Keratinocyte (primary cell): ENCODE measurements around the gene ABLIM1. TPM values are rescaled to one million over a fixed set of nuclear protein-coding genes. Genes with fewer than 3 reads are reported as not detected.
A peak's percentile ranks its signal among the peaks of the same experiment; 100 is the strongest.

Source experiments
- DNase-seq: peaks from one replicate; pipeline ENCODE4 v3.0.0-alpha.2; 2011; ENCODE audit warnings: low read depth, missing footprints, low spot score
- FAIRE-seq: peaks from 2 replicates; lab custom pipeline; 2011; peaks lifted over from hg19 to GRCh38; lab: Jason Lieb, UNC
- H2AFZ ChIP-seq: 2 replicates; pipeline ENCODE4 v1.6.0; 2012; ENCODE audit warnings: low read length, control low read depth, inconsistent platforms; ENCODE audit not compliant: control insufficient read depth
- H3K27ac ChIP-seq: 2 replicates; pipeline ENCODE4 v1.5.1; 2011; ENCODE audit warnings: low read length; ENCODE audit not compliant: control insufficient read depth, insufficient read depth
- H3K27me3 ChIP-seq: 3 replicates; pipeline ENCODE4 v1.6.0; 2011; ENCODE audit warnings: low read length; ENCODE audit not compliant: control insufficient read depth, insufficient read depth; ENCODE audit errors: extremely low read depth
- H3K36me3 ChIP-seq, 2 experiments: 2 replicates in 1 of 2; 3 replicates in 1 of 2; pipeline ENCODE4 v1.5.1; 2011; ENCODE audit warnings: low read length in 2 of 2, mild to moderate bottlenecking in 1 of 2; ENCODE audit not compliant: control insufficient read depth in 2 of 2, insufficient read depth in 2 of 2; ENCODE audit errors: extremely low read depth in 1 of 2
- H3K4me1 ChIP-seq: 3 replicates; pipeline ENCODE4 v1.5.1; 2011; ENCODE audit warnings: low read length; ENCODE audit not compliant: control insufficient read depth, insufficient read depth; ENCODE audit errors: extremely low read depth
- H3K4me2 ChIP-seq: 3 replicates; pipeline ENCODE4 v1.6.0; 2011; ENCODE audit warnings: low read depth, low read length; ENCODE audit not compliant: control insufficient read depth, insufficient read depth; ENCODE audit errors: extremely low read depth
- H3K4me3 ChIP-seq, 3 experiments: fragments of 200-600 bp in 1 of 3; sonication (generic) in 1 of 3; 2 replicates in 2 of 3; 3 replicates in 1 of 3; pipeline ENCODE4 v1.5.1; 2011 to 2016; ENCODE audit warnings: low read length in 3 of 3, mild to moderate bottlenecking in 3 of 3, control low read depth in 2 of 3, inconsistent platforms in 1 of 3, low read depth in 1 of 3, mixed read lengths in 1 of 3, mixed run types in 1 of 3, moderate library complexity in 1 of 3; ENCODE audit not compliant: control insufficient read depth in 2 of 3, insufficient read depth in 2 of 3; ENCODE audit errors: extremely low read depth in 1 of 3
- H3K79me2 ChIP-seq: 2 replicates; pipeline ENCODE4 v1.6.0; 2012; ENCODE audit warnings: low read length; ENCODE audit not compliant: control insufficient read depth, insufficient read depth
- H3K9ac ChIP-seq: 3 replicates; pipeline ENCODE4 v1.6.0; 2011; ENCODE audit warnings: low read length; ENCODE audit not compliant: control insufficient read depth, insufficient read depth; ENCODE audit errors: extremely low read depth
- H3K9me1 ChIP-seq: 3 replicates; pipeline ENCODE4 v1.6.0; 2011; ENCODE audit warnings: low read length; ENCODE audit not compliant: control insufficient read depth, insufficient read depth; ENCODE audit errors: extremely low read depth
- H3K9me3 ChIP-seq: 2 replicates; pipeline ENCODE4 v1.5.1; 2012; ENCODE audit warnings: low read depth, low read length; ENCODE audit not compliant: control insufficient read depth
- H4K20me1 ChIP-seq: 3 replicates; pipeline ENCODE4 v1.6.0; 2011; ENCODE audit warnings: low read length; ENCODE audit not compliant: control insufficient read depth, insufficient read depth; ENCODE audit errors: extremely low read depth
- EZH2 ChIP-seq: IDR thresholded peaks from one replicate; pipeline ENCODE4 v1.6.1; 2012; ENCODE audit warnings: inconsistent platforms, mild to moderate bottlenecking, low read length, moderate library complexity
- dilution Hi-C: fragments of 300-500 bp; cut with MboI; formaldehyde crosslinking; loops from one replicate; pipeline ENCODE4 v1.7.0; 2020; ENCODE audit warnings: low sequenced_read_pairs; ENCODE audit not compliant: extremely low pct_ligation_motif_present
- polyA plus RNA-seq, 5 experiments: library from polyadenylated mRNA; depleted of rRNA in 3 of 5; stranded (reverse) in 3 of 5; stranded (forward) in 1 of 5; unstranded in 1 of 5; fragments of >200 nt; gene quantifications; 1 replicate in 1 of 5; 2 replicates in 3 of 5; 3 replicates in 1 of 5; pipeline versions ENCODE4 v1.2.1 to v1.2.3, GENCODE V29; 2011 to 2012; ENCODE audit warnings: missing spikeins in 2 of 5, low read depth in 1 of 5, low replicate concordance in 1 of 5
- TF ChIP-seq, protein P1 (sequence below), 3 experiments: IDR thresholded peaks in 1 of 3; conservative IDR thresholded peaks in 1 of 3; optimal IDR thresholded peaks in 1 of 3; 2 replicates in 2 of 3; 3 replicates in 1 of 3; pipeline versions ENCODE3 to v1.5.1; 2011; ENCODE audit warnings: low read length in 3 of 3, mild to moderate bottlenecking in 3 of 3, moderate library complexity in 2 of 3, control low read depth in 1 of 3, inconsistent platforms in 1 of 3; ENCODE audit not compliant: insufficient read depth in 2 of 3; ENCODE audit errors: extremely low read depth in 1 of 3

ABLIM1 gene
- polyA plus RNA-seq, 1 donor (not counting 4 experiments of a cell fraction or from before 2014, with no cell fraction given) = 55.2 TPM

- Histone ChIP-seq H3K4me2 (peak overlapping the region; percentile 98), H2AFZ (peak overlapping the region; percentile 32), H3K27ac (peak overlapping the region; percentile 83), H3K9me1 (no peaks in the 10 kb centered on the region), H3K9me3 (no peaks in the 10 kb centered on the region), H4K20me1 (no peaks in the 10 kb centered on the region), H3K79me2 (peaks cover 60% of the 10 kb centered on the region), H3K27me3 (no peaks in the 10 kb centered on the region), H3K36me3 (peaks cover 4 to 5% of the 10 kb centered on the region in 2 experiments), H3K4me3 (peak overlapping the region; percentile 76 to 96 (median 92)), H3K4me1 (peaks cover 37% of the 10 kb centered on the region), H3K9ac (peak overlapping the region; percentile 83)
- no peak for TF ChIP-seq EZH2
- TF ChIP-seq, protein P1, sequence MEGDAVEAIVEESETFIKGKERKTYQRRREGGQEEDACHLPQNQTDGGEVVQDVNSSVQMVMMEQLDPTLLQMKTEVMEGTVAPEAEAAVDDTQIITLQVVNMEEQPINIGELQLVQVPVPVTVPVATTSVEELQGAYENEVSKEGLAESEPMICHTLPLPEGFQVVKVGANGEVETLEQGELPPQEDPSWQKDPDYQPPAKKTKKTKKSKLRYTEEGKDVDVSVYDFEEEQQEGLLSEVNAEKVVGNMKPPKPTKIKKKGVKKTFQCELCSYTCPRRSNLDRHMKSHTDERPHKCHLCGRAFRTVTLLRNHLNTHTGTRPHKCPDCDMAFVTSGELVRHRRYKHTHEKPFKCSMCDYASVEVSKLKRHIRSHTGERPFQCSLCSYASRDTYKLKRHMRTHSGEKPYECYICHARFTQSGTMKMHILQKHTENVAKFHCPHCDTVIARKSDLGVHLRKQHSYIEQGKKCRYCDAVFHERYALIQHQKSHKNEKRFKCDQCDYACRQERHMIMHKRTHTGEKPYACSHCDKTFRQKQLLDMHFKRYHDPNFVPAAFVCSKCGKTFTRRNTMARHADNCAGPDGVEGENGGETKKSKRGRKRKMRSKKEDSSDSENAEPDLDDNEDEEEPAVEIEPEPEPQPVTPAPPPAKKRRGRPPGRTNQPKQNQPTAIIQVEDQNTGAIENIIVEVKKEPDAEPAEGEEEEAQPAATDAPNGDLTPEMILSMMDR (optimal IDR thresholded peaks at IDR 0.05 in 1 of 3, IDR thresholded peaks at IDR 0.05 in 1 of 3, conservative IDR thresholded peaks at IDR 0.05 in 1 of 3; ENCODE audit: extremely low read depth in 1 of 3, insufficient read depth in 2 of 3, low read length in 3 of 3) = no peak
- FAIRE-seq (peak; percentile 79), DNase-seq (no peak)
- dilution Hi-C loops = no loop called here
Measured at GRCh38 chr10:114402871-114403540, 255.1 kb downstream of the ABLIM1 start.

DNA sequence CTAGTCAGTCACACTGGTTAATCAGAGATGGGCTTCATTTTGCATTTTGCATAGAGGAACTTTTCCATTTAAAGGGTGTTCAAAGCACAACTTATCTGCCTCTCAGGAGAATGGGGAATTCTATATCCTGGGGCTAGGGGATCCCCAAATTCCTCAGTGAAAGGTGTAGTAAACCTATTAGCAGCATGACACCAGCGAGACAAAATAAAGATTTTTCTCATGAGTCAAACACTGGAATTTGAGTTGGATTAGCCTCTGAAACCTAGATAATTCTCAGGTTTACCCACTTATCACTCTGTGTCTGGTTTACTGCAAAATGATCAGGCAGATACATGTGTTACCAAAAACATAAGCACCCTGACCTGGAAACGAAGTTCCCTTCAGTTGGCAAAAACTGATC is 255.8 kb downstream of the ABLIM1 start:
- Histone ChIP-seq H4K20me1 (no peaks in the 10 kb centered on the region), H3K36me3 (peaks cover 4 to 5% of the 10 kb centered on the region in 2 experiments), H3K9me1 (no peaks in the 10 kb centered on the region), H3K9ac (peak overlapping the region; percentile 83), H2AFZ (no peak overlapping the region), H3K9me3 (no peaks in the 10 kb centered on the region), H3K27me3 (no peaks in the 10 kb centered on the region), H3K4me1 (peaks cover 39% of the 10 kb centered on the region), H3K27ac (peak overlapping the region; percentile 83), H3K4me3 (peak overlapping the region; percentile 76 to 96 (median 92)), H3K79me2 (peaks cover 67% of the 10 kb centered on the region), H3K4me2 (peak overlapping the region; percentile 98)
- dilution Hi-C loops = no loop called here
- DNase-seq (no peak), FAIRE-seq (peak; percentile 5)
- no peak for TF ChIP-seq EZH2
- TF ChIP-seq, protein P1 (optimal IDR thresholded peaks at IDR 0.05 in 1 of 3, IDR thresholded peaks at IDR 0.05 in 1 of 3, conservative IDR thresholded peaks at IDR 0.05 in 1 of 3; ENCODE audit: extremely low read depth in 1 of 3, insufficient read depth in 2 of 3, low read length in 3 of 3) = no peak
